ENCODE results near the gene PCGF3.
"Not testable (repeated sequence)": the region's sequence is repeated elsewhere in the genome, so short reads cannot be mapped to it uniquely, and the experiment has no call there.

Gene PCGF3

GRCh38 chr4:704198-704891 is 1.3 kb upstream of the PCGF3 start:
- no peak for DNase-seq

- DNase-seq = no peak
Measured at GRCh38 chr4:704971-705277, 708 bp upstream of the PCGF3 start.

- DNase-seq = not testable (repeated sequence)
Measured at GRCh38 chr4:706083-706633, 526 bp downstream of the PCGF3 start.

DNA sequence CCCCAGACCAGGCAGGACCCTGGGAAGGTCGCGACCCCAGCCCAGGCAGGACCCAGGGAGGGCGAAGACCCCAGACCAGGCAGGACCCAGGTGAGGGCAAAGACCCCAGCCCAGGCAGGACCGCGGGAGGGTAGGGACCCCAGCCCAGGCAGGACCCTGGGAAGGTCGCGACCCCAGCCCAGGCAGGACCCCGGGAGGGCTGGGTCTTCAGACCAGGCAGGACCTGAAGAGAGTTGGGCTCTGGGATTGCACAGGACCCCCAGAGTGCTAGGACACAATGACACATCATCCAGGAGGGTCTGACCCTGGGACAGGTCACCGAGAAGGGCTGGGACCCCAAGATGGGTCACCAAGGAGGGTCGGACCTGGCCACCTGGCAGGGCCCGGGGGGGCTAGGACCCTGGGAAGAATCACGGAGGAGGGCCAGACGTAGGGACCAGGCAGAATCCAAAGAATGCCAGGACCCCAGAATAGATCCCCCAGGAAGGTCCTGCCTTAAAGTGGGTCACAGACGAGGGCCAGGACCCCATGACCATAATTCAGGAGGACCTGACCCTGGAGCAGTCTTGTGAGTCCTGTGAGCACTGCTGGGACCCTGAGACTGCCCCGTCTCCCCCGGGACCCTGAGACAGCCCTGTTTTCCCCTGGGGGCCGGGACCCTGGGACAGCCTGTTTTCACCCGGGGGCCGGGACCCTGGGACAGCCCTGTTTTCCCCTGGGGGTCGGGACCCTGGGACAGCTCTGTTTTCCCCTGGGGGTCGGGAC is 1.4 kb downstream of the PCGF3 start:
- DNase-seq = no peak

- DNase-seq = no peak
Measured at GRCh38 chr4:707929-708630, 2.4 kb downstream of the PCGF3 start.

GRCh38 chr4:708631-708933 is 3.0 kb downstream of the PCGF3 start:
- DNase-seq = no peak

DNA sequence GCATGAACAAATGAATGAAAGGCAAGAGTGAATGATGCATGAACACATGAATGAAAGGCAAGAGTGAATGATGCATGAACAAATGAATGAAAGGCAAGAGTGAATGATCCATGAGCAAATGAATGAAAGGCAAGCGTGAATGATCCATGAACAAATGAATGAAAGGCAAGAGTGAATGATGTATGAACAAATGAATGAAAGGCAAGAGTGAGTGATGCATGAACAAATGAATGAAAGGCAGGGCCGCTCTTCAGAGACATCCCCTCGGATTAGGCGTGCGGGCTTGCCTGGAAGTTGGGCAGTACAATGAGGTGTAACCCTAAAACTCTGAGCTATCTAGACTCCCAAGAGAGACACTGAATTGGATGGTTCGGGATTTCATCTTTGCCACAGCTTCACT is 3.7 kb downstream of the PCGF3 start:
- no peak for DNase-seq

- DNase-seq = no peak
Measured at GRCh38 chr4:710116-710515, 4.5 kb downstream of the PCGF3 start.

- no peak for DNase-seq
Measured at GRCh38 chr4:710916-711315, 5.3 kb downstream of the PCGF3 start.

DNA sequence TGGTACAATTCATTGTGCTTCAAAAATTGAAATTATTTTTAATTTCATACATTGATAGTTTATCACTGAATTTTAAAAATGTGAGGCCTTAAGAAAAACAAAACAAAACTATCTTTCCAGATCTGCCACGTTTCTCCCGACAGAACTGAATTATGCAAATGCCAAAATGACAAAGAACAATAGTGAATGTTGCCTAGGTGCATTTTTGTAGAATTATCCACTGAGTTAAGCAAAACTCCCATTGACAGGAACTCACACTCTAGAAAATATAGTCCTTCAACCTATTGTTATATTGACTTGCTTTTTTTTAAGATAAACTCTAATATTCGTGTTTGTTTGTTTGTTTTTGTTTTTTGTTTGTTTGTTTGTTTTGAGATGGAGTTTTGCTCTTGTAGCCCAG is 6.5 kb downstream of the PCGF3 start:
- DNase-seq = no peak

- no peak for DNase-seq
Measured at GRCh38 chr4:712916-713632, 7.4 kb downstream of the PCGF3 start.

DNA sequence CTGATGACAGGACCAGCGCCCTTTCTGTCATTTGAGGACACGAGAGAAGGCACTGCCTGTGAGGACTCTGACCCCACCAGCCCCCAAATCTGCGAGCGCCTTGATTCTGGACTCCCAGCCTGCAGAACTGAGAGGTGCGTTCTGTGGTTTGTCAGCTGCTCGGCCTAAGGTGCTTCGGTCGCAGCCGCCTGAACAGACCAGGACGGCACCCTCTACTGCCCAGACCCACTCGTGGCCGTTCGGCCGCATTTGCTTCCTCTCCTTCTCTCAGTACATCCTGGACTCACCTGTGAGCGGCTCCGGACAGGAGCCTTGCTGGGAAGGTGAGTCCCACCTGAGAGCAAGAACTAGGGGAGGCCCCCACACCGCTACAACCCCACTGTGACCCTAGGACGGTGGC is 8.5 kb downstream of the PCGF3 start:
- DNase-seq = no peak

GRCh38 chr4:717601-718320 is 12.1 kb downstream of the PCGF3 start:
- DNase-seq = no peak

DNA sequence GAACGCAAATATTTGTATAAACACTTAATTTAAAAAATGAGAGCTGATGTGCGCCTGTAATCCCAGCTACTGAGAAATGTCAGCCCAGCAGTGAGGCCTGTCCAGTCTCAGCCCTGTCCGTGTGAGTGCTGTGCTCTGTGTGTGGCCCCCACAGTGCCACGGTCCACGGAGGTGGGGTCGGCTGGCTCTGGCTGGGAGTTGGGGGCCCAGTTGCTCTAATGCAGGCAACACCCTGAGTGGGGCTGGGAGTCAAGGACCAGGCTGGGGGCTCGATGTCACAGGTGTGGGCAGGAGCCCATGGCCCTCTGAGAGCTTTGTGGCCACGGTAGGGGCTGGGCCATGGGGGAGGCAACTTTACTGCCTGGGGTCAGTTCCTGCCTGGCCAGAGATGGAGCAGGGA is 12.8 kb downstream of the PCGF3 start:
- DNase-seq = no peak

- no peak for DNase-seq
Measured at GRCh38 chr4:720111-720860, 14.7 kb downstream of the PCGF3 start.

DNA sequence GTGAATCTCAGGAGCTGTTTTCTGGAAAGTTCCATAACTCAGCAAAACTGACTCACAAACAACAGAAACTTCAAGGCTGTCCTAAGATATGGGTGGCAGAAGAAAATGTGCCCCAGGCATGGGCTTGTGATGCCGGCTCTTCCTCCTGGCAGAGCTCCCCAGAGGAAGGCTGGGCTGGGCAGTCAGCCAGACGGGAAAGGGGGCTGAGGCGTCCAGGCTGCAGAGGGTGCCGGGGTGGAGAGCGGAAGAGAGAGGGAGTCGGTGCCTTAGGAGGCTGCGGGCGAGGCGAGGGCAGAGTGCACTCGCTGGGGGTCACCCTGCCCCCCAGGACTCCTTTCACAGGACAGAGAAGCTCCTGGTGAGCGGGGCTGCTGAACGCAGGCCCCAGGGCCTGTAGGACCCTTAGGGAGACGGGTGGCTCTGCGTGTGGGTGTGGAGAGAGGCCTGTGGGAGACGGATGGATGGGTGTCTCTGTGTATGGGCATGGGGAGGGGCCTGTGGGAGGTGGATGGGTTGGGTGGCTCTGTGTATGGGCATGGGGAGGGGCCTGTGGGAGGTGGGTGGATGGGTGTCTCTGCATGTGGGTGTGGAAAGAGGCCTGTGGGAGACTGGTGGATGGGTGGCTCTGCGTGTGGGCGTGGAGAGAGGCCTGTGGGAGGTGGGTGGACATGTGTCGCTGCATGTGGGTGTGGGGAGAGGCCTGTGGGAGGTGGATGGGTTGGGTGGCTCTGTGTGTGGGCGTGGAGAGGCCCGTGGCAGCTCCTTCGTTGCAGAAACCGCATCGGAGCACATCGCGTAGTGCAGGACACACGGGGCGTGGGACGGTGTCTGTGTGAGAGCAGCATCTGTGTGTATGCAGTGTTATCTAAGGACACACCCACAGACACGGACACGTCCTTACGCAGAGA is 15.9 kb downstream of the PCGF3 start:
- DNase-seq = no peak

DNA sequence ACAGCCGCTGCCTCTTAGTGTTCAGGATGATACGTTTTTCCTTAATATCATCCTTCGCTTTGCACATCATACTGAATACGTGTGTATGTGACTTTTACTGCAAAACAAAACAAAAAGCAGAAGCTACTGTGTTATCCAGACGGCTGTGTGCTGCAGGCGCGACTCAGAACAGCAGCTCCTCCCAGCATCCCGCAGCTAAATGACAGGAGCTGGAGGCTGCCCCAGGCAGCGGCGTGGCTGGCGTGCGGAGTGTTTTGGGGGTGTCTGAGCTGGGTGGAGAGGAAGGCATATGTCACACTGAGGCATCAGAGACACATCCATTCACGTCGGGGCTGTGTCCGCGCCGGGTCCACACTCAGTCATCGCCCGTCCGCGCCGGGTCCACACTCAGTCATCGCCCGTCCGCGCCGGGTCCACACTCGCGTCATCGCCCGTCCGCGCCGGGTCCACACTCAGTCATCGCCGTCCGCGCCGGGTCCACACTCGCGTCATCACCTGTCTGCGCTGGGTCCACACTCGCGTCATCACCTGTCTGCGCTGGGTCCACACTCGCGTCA is 16.6 kb downstream of the PCGF3 start:
- no peak for DNase-seq

DNA sequence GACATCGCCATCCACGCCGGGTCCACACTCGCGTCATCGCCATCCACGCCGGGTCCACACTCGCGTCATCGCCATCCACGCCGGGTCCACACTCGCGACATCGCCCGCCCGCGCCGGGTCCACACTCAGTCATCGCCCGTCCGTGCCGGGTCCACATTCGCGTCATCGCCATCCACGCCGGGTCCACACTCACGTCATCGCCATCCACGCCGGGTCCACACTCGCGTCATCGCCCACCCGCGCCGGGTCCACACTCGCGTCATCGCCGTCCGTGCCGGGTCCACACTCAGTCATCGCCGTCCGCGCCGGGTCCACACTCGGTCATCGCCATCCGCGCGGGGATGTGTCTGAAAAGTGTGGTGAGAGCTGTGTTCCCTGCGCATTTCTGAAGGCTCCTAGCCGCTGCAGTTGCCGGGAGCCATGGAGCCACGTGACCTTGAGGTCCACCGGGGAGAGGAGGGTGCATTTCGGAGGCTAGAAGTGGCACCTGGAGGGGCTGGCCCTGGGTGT is 17.3 kb downstream of the PCGF3 start:
- DNase-seq = no peak

DNA sequence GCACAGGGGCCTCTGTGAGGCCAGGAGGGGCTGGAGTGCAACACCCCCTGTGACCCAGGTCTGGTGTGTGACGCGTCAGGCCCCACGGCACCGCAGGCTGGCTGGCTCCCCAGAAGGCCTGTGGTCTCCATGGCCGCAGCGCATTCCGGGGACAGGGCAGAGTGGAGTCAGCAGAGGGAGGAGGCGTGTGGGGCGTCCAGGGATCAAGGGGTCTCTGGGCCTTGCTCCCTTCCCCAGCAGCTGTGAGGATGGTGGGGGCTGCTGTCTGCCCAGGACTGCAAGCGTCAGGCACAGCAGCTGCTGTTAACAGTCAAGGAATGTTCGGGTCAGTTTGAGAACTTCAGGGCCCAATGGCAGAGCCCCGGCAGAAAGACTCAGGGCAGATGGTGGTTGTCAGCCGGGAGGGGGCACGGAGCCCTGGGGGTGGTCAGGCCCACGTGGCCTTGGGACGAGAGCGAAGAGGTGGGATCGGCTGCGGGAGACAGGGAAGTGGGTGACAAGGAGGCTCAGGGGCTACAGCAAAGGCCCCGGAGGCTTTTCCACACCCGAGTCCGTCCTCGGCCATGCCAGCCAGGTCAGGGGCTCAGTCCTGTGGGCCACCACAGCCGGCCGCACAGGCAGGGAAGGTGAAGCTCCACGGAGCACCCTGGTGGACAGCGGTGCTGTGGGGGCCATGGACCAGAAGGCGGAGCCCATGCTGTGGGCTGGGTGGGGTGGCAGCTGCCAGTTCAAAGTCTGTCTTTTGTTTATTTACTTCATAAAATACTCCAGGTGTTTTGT is 18.3 kb downstream of the PCGF3 start:
- no peak for DNase-seq
